Globus pallidus (tissue), 1 donor: Measurements from ENCODE around the gene NR2C1.
"Not testable (repeated sequence)": the region's sequence is repeated elsewhere in the genome, so short reads cannot be mapped to it uniquely, and the experiment has no call there.

Source experiments
- DNase-seq: peaks from one replicate; pipeline ENCODE4 v3.0.0-alpha.2; 2015; ENCODE audit warnings: low spot score

Gene NR2C1

GRCh38 chr12:95072900-95073697 lies at the start of gene NR2C1:
TSS of gene NR2C1 (minus strand) at chr12:95073618. CDS start at chr12:95067384, 6,234 bp downstream.
- peak; percentile 93 for DNase-seq

GRCh38 chr12:95118788-95119179 lies 45.4 kb upstream of the NR2C1 start:
- DNase-seq = no peak

- DNase-seq = no peak
Observed at GRCh38 chr12:95118138-95118787, 44.8 kb upstream of the NR2C1 start.

GRCh38 chr12:95117178-95117599 lies 43.8 kb upstream of the NR2C1 start:
- DNase-seq = peak; percentile 72

GRCh38 chr12:95116773-95117172 lies 43.4 kb upstream of the NR2C1 start:
- DNase-seq = no peak

- DNase-seq = no peak
Observed at GRCh38 chr12:95116341-95116740, 42.9 kb upstream of the NR2C1 start.

- DNase-seq = no peak
Observed at GRCh38 chr12:95115641-95116040, 42.2 kb upstream of the NR2C1 start.

- DNase-seq = no peak
Observed at GRCh38 chr12:95114766-95115405, 41.5 kb upstream of the NR2C1 start.

- no peak for DNase-seq
Observed at GRCh38 chr12:95107362-95107761, 33.9 kb upstream of the NR2C1 start.

GRCh38 chr12:95105540-95105939 lies 32.1 kb upstream of the NR2C1 start:
- no peak for DNase-seq

GRCh38 chr12:95104919-95105452 lies 31.6 kb upstream of the NR2C1 start:
- DNase-seq = no peak

- DNase-seq = no peak
Observed at GRCh38 chr12:95102916-95103671, 29.7 kb upstream of the NR2C1 start.

- not testable (repeated sequence) for DNase-seq
Observed at GRCh38 chr12:95101957-95102356, 28.5 kb upstream of the NR2C1 start.

- no peak for DNase-seq
Observed at GRCh38 chr12:95100264-95101190, 27.1 kb upstream of the NR2C1 start.

GRCh38 chr12:95099270-95099790 lies 25.9 kb upstream of the NR2C1 start:
- DNase-seq = no peak

GRCh38 chr12:95096852-95097251 lies 23.4 kb upstream of the NR2C1 start:
- no peak for DNase-seq

GRCh38 chr12:95096378-95096777 lies 23.0 kb upstream of the NR2C1 start:
- no peak for DNase-seq

- DNase-seq = not testable (repeated sequence)
Observed at GRCh38 chr12:95095866-95096265, 22.4 kb upstream of the NR2C1 start.

GRCh38 chr12:95089462-95089861 lies 16.0 kb upstream of the NR2C1 start:
- no peak for DNase-seq

GRCh38 chr12:95088379-95088778 lies 15.0 kb upstream of the NR2C1 start:
- DNase-seq = no peak

- no peak for DNase-seq
Observed at GRCh38 chr12:95085612-95086011, 12.2 kb upstream of the NR2C1 start.
